Activated CD4-positive, alpha-beta memory T cell treated with anti-CD3 and anti-CD28 coated beads for 36 hours (primary cell): ENCODE results near the gene RIMBP3C. TPM values are rescaled to one million over a fixed set of nuclear protein-coding genes. Genes with fewer than 3 reads are reported as not detected.
A peak's percentile ranks its signal among the peaks of the same experiment; 100 is the strongest.
"Not testable (repeated sequence)": the region's sequence is repeated elsewhere in the genome, so short reads cannot be mapped to it uniquely, and the experiment has no call there.

Source experiments
- CTCF ChIA-PET: fragments of 350-600 bp; sonication (Branson Sonifier 250); formaldehyde crosslinking; loops from one replicate; lab custom pipeline; 2021; ENCODE audit warnings: antibody characterized with exemption, inconsistent platforms; lab: Charles Lee
- POLR2A ChIA-PET: fragments of 350-600 bp; sonication (Branson Sonifier 250); formaldehyde crosslinking; loops from one replicate; lab custom pipeline; 2021; ENCODE audit warnings: antibody characterized with exemption; lab: Charles Lee
- DNase-seq: peaks from one replicate; pipeline ENCODE4 v3.0.0-alpha.2; 2020
- H3K27ac Mint-ChIP-seq: one replicate; pipeline ENCODE4 v1.8.0; 2021; ENCODE audit warnings: mixed read lengths
- H3K27me3 Mint-ChIP-seq: one replicate; pipeline ENCODE4 v1.8.0; 2021; ENCODE audit warnings: mixed read lengths
- H3K36me3 Mint-ChIP-seq: one replicate; pipeline ENCODE4 v1.8.0; 2021; ENCODE audit warnings: mixed read lengths
- H3K4me1 Mint-ChIP-seq: one replicate; pipeline ENCODE4 v1.8.0; 2021; ENCODE audit warnings: low read depth, mixed read lengths
- H3K4me3 Mint-ChIP-seq: one replicate; pipeline ENCODE4 v1.8.0; 2021; ENCODE audit warnings: mild to moderate bottlenecking, mixed read lengths
- H3K9me3 Mint-ChIP-seq: one replicate; pipeline ENCODE4 v1.8.0; 2021; ENCODE audit warnings: mixed read lengths
- intact Hi-C: fragments of 100-400 bp; cut with micrococcal nuclease; formaldehyde crosslinking; loops from one replicate; pipeline ENCODE4 v1.15.1; 2023
- total RNA-seq, 2 experiments: library from RNA; stranded (reverse); gene quantifications; one replicate each; pipeline ENCODE4 v1.2.3, GENCODE V29; 2021

RIMBP3C gene
- total RNA-seq, 2 experiments from 2014 or later, result 0.46 TPM; not detected in 1

GRCh38 chr22:21587803-21588611, 36.7 kb upstream of the RIMBP3C start:
- POLR2A ChIA-PET, result interaction anchor here (0.7 to 2.4 kb wide), 8 partner anchors 8 to 54 kb away, joined by 3 to 17 read pairs (median 4); partner anchors contain the start of genes SDF2L1 and YDJC
- peaks cover 6% of the 10 kb centered on the region for H3K36me3 Mint-ChIP-seq
- H3K4me3 Mint-ChIP-seq, result no peak overlapping the region
- CTCF ChIA-PET, result interaction anchor here (0.7 to 2.3 kb wide), 6 partner anchors 9 to 59 kb away, joined by 3 to 20 read pairs (median 6); partner anchors contain the start of genes SDF2L1 and YDJC
- peak overlapping the region; percentile 74 for H3K27ac Mint-ChIP-seq
- H3K9me3 Mint-ChIP-seq, result no peaks in the 10 kb centered on the region
- intact Hi-C loops, result loop anchor here (1.0 to 5.0 kb wide), 2 partner anchors 17 to 39 kb away; no protein-coding TSS in a partner anchor
- DNase-seq, result peak; percentile 80
- no peaks in the 10 kb centered on the region for H3K27me3 Mint-ChIP-seq
- H3K4me1 Mint-ChIP-seq, result peaks cover 57% of the 10 kb centered on the region

GRCh38 chr22:21585389-21585788, 34.1 kb upstream of the RIMBP3C start:
- Mint-ChIP-seq H3K9me3 (no peaks in the 10 kb centered on the region), H3K4me1 (peaks cover 53% of the 10 kb centered on the region), H3K36me3 (peaks cover 4% of the 10 kb centered on the region), H3K27me3 (no peaks in the 10 kb centered on the region), H3K27ac (no peak overlapping the region), H3K4me3 (no peak overlapping the region)
- ChIA-PET POLR2A (no interaction called here), CTCF (no interaction called here)
- intact Hi-C loops, result loop anchor here (5.0 kb wide), 1 partner anchor 42 kb away; no protein-coding TSS in a partner anchor
- no peak for DNase-seq

GRCh38 chr22:21582801-21583740, 31.8 kb upstream of the RIMBP3C start:
- Mint-ChIP-seq H3K9me3 (no peaks in the 10 kb centered on the region), H3K4me1 (peaks cover 53% of the 10 kb centered on the region), H3K36me3 (no peaks in the 10 kb centered on the region), H3K4me3 (no peak overlapping the region), H3K27ac (peak overlapping the region; percentile 74), H3K27me3 (no peaks in the 10 kb centered on the region)
- DNase-seq, result no peak
- ChIA-PET CTCF (interaction anchor here (1.5 kb wide), 1 partner anchor 60 kb away, joined by 3 read pairs; no protein-coding TSS in a partner anchor), POLR2A (interaction anchor here (0.6 kb wide), 1 partner anchor 73 kb away, joined by 3 read pairs; no protein-coding TSS in a partner anchor)
- intact Hi-C loops, result loop anchor here (5.0 kb wide), 1 partner anchor 581 kb away; the partner anchor contains the start of gene THAP7

- H3K27ac Mint-ChIP-seq, H3K9me3 Mint-ChIP-seq, H3K27me3 Mint-ChIP-seq, DNase-seq, H3K4me3 Mint-ChIP-seq, POLR2A ChIA-PET, H3K36me3 Mint-ChIP-seq: not testable (repeated sequence)
- peaks cover 50% of the 10 kb centered on the region for H3K4me1 Mint-ChIP-seq
- CTCF ChIA-PET, result interaction anchor here (0.7 kb wide), 2 partner anchors 46 to 48 kb away, joined by 3 read pairs; no protein-coding TSS in a partner anchor
- intact Hi-C loops, result loop anchor here (5.0 kb wide), 1 partner anchor 579 kb away; the partner anchor contains the start of gene THAP7
Measured at GRCh38 chr22:21581009-21581713, 29.9 kb upstream of the RIMBP3C start.

- intact Hi-C loops, result loop anchor here (5.0 kb wide), 1 partner anchor 578 kb away; the partner anchor contains the start of gene THAP7
Measured at GRCh38 chr22:21580623-21581007, 29.4 kb upstream of the RIMBP3C start.

GRCh38 chr22:21579474-21579851, 28.2 kb upstream of the RIMBP3C start:
- Mint-ChIP-seq H3K4me1 (peaks cover 46% of the 10 kb centered on the region), H3K27ac (no peak overlapping the region), H3K4me3 (no peak overlapping the region), H3K27me3 (no peaks in the 10 kb centered on the region), H3K9me3 (no peaks in the 10 kb centered on the region), H3K36me3 (peaks cover 4% of the 10 kb centered on the region)
- ChIA-PET POLR2A (interaction anchor here (0.7 to 1.4 kb wide), 2 partner anchors 9 to 13 kb away, joined by 3 to 4 read pairs; no protein-coding TSS in a partner anchor), CTCF (interaction anchor here (1.2 kb wide), 1 partner anchor 14 kb away, joined by 3 read pairs; no protein-coding TSS in a partner anchor)
- no peak for DNase-seq
- intact Hi-C loops, result no loop called here

More at GRCh38 chr22:21580623-21581007, 29.4 kb upstream of the RIMBP3C start:
- POLR2A ChIA-PET, H3K36me3 Mint-ChIP-seq, DNase-seq, H3K27ac Mint-ChIP-seq, H3K4me3 Mint-ChIP-seq, H3K27me3 Mint-ChIP-seq, H3K9me3 Mint-ChIP-seq: not testable (repeated sequence)
- CTCF ChIA-PET, result interaction anchor here (0.7 kb wide), 1 partner anchor 49 kb away, joined by 3 read pairs; no protein-coding TSS in a partner anchor
- peaks cover 52% of the 10 kb centered on the region for H3K4me1 Mint-ChIP-seq

- DNase-seq, result no peak
- H3K4me1 Mint-ChIP-seq, result peaks cover 77% of the 10 kb centered on the region
- H3K27ac Mint-ChIP-seq, result peak overlapping the region; percentile 60
- ChIA-PET POLR2A (interaction anchor here (2.8 kb wide), 1 partner anchor 14 kb away, joined by 17 read pairs; no protein-coding TSS in a partner anchor), CTCF (interaction anchor here (0.5 to 2.0 kb wide), 4 partner anchors 13 to 73 kb away, joined by 4 to 7 read pairs (median 6); no protein-coding TSS in a partner anchor)
- H3K36me3 Mint-ChIP-seq, result peaks cover 22% of the 10 kb centered on the region
- no peaks in the 10 kb centered on the region for H3K27me3 Mint-ChIP-seq
- intact Hi-C loops, result no loop called here
- H3K4me3 Mint-ChIP-seq, result no peak overlapping the region
- no peaks in the 10 kb centered on the region for H3K9me3 Mint-ChIP-seq
Measured at GRCh38 chr22:21573750-21574494, 22.7 kb upstream of the RIMBP3C start.

- H3K9me3 Mint-ChIP-seq, result no peaks in the 10 kb centered on the region
- peaks cover 23% of the 10 kb centered on the region for H3K36me3 Mint-ChIP-seq
- no peaks in the 10 kb centered on the region for H3K27me3 Mint-ChIP-seq
- no peak overlapping the region for H3K27ac Mint-ChIP-seq
- peaks cover 77% of the 10 kb centered on the region for H3K4me1 Mint-ChIP-seq
- no peak for DNase-seq
- ChIA-PET CTCF (interaction anchor here (0.5 to 2.0 kb wide), 6 partner anchors 13 to 74 kb away, joined by 3 to 7 read pairs (median 5); no protein-coding TSS in a partner anchor), POLR2A (interaction anchor here (2.8 kb wide), 1 partner anchor 14 kb away, joined by 17 read pairs; no protein-coding TSS in a partner anchor)
- intact Hi-C loops, result no loop called here
- no peak overlapping the region for H3K4me3 Mint-ChIP-seq
Measured at GRCh38 chr22:21573293-21573734, 22.1 kb upstream of the RIMBP3C start.

- Mint-ChIP-seq H3K27me3 (no peaks in the 10 kb centered on the region), H3K27ac (peak overlapping the region; percentile 83), H3K9me3 (no peaks in the 10 kb centered on the region), H3K36me3 (peaks cover 20% of the 10 kb centered on the region), H3K4me1 (peaks cover 67% of the 10 kb centered on the region), H3K4me3 (peak overlapping the region; percentile 34)
- intact Hi-C loops, result loop anchor here (1.0 to 2.0 kb wide), 2 partner anchors 17 to 59 kb away; partner anchors contain the start of gene YDJC
- CTCF ChIA-PET, result interaction anchor here (0.8 to 1.4 kb wide), 2 partner anchors 19 to 58 kb away, joined by 3 to 9 read pairs; partner anchors contain the start of gene YDJC
- no peak for DNase-seq
- POLR2A ChIA-PET, result interaction anchor here (0.7 to 1.3 kb wide), 3 partner anchors 16 to 58 kb away, joined by 4 to 7 read pairs (median 4); partner anchors contain the start of gene YDJC
Measured at GRCh38 chr22:21571679-21572078, 20.4 kb upstream of the RIMBP3C start.

GRCh38 chr22:21570398-21570797, 19.1 kb upstream of the RIMBP3C start:
- intact Hi-C loops, result loop anchor here (2.0 kb wide), 1 partner anchor 60 kb away; the partner anchor contains the start of gene YDJC
- peaks cover 20% of the 10 kb centered on the region for H3K36me3 Mint-ChIP-seq
- CTCF ChIA-PET, result interaction anchor here (1.4 to 2.2 kb wide), 2 partner anchors 59 kb away, joined by 9 to 11 read pairs; partner anchors contain the start of gene YDJC

More at GRCh38 chr22:21570398-21570797, 19.1 kb upstream of the RIMBP3C start:
- no peaks in the 10 kb centered on the region for H3K27me3 Mint-ChIP-seq
- DNase-seq, result no peak
- H3K9me3 Mint-ChIP-seq, result no peaks in the 10 kb centered on the region
- no peak overlapping the region for H3K4me3 Mint-ChIP-seq
- H3K4me1 Mint-ChIP-seq, result peaks cover 63% of the 10 kb centered on the region
- POLR2A ChIA-PET, result interaction anchor here (1.2 to 2.6 kb wide), 3 partner anchors 17 to 59 kb away, joined by 3 to 12 read pairs (median 7); partner anchors contain the start of gene YDJC
- no peak overlapping the region for H3K27ac Mint-ChIP-seq
